Stomach (tissue), 4 donors: ENCODE results near the gene AADACL3.
"Not testable (repeated sequence)": the region's sequence is repeated elsewhere in the genome, so short reads cannot be mapped to it uniquely, and the experiment has no call there.

Experiments used
- CTCF ChIP-seq, 7 experiments: fragments of 450-650 bp in 4 of 7; fragments of 200-600 bp in 3 of 7; sonication (generic) in 3 of 7; IDR thresholded peaks; one replicate each; pipeline ENCODE4 v1.5.1; 2016 to 2019; ENCODE audit warnings: antibody characterized with exemption in 7 of 7, control low read depth in 2 of 7, mild to moderate bottlenecking in 1 of 7
- POLR2A ChIP-seq, 4 donors: fragments of 450-650 bp; IDR thresholded peaks; one replicate each; pipeline ENCODE4 v1.6.1; 2016; ENCODE audit warnings: antibody characterized with exemption in 4 of 4, control low read depth in 2 of 4, mild to moderate bottlenecking in 1 of 4, moderate library complexity in 1 of 4
- POLR2AphosphoS5 ChIP-seq, 3 donors: sonication (generic); formaldehyde crosslinking; IDR thresholded peaks; one replicate each; pipeline ENCODE4 v1.6.1; 2016; ENCODE audit warnings: antibody characterized with exemption in 3 of 3

- TF ChIP-seq POLR2AphosphoS5, CTCF, POLR2A (IDR thresholded peaks at IDR 0.05): not testable (repeated sequence)
These were observed 39.8 kb upstream of the AADACL3 start for GRCh38 chr1:12676122-12676521.
